OCI-M2 (cell line): ENCODE measurements around the gene MT4.

Source experiments
- DNase-seq: peaks from one replicate; lab custom pipeline; 2025; ENCODE audit not compliant: unreplicated experiment; lab: John Stamatoyannopoulos, UW

The MT4 gene

GRCh38 chr16:56618138-56618537 lies 53.3 kb downstream of the MT4 start:
- no peak for DNase-seq
